Measurements from ENCODE around the gene ZBTB22.

- TF ChIP-seq, protein P1, sequence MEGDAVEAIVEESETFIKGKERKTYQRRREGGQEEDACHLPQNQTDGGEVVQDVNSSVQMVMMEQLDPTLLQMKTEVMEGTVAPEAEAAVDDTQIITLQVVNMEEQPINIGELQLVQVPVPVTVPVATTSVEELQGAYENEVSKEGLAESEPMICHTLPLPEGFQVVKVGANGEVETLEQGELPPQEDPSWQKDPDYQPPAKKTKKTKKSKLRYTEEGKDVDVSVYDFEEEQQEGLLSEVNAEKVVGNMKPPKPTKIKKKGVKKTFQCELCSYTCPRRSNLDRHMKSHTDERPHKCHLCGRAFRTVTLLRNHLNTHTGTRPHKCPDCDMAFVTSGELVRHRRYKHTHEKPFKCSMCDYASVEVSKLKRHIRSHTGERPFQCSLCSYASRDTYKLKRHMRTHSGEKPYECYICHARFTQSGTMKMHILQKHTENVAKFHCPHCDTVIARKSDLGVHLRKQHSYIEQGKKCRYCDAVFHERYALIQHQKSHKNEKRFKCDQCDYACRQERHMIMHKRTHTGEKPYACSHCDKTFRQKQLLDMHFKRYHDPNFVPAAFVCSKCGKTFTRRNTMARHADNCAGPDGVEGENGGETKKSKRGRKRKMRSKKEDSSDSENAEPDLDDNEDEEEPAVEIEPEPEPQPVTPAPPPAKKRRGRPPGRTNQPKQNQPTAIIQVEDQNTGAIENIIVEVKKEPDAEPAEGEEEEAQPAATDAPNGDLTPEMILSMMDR (IDR thresholded peaks at IDR 0.05) = no peak
- TF ChIP-seq POLR2A (IDR thresholded peaks at IDR 0.05) = no peak
These were observed 1.0 kb upstream of the ZBTB22 start for GRCh38 chr6:33318426-33319073.
